ENCODE data around the gene PTGFR.

PTGFR gene

GRCh38 chr1:78471890-78472620 is 18.7 kb upstream of the PTGFR start:
- no peak overlapping the region for H3K4me3 ChIP-seq (replicated peaks in 1 of 2; ENCODE audit: low read depth in 2 of 2, low read length in 2 of 2)
- no peak for TF ChIP-seq CTCF (IDR thresholded peaks at IDR 0.05; ENCODE audit: low read depth, low read length)
- peak in 1 of 2 donors; percentile 60 for DNase-seq (ENCODE audit: low read depth in 2 of 2)

- DNase-seq (ENCODE audit: low read depth in 2 of 2) = peak in 1 of 2 donors; percentile 56
- no peak for TF ChIP-seq CTCF (IDR thresholded peaks at IDR 0.05; ENCODE audit: low read depth, low read length)
- H3K4me3 ChIP-seq (replicated peaks in 1 of 2; ENCODE audit: low read depth in 2 of 2, low read length in 2 of 2) = no peak overlapping the region
Measured at GRCh38 chr1:78472851-78473496, 17.8 kb upstream of the PTGFR start.

- DNase-seq (ENCODE audit: low read depth in 2 of 2) = no peak
- TF ChIP-seq CTCF (IDR thresholded peaks at IDR 0.05; ENCODE audit: low read depth, low read length) = no peak
- no peak overlapping the region for H3K4me3 ChIP-seq (replicated peaks in 1 of 2; ENCODE audit: low read depth in 2 of 2, low read length in 2 of 2)
Measured at GRCh38 chr1:78474092-78474491, 16.7 kb upstream of the PTGFR start.

- DNase-seq (ENCODE audit: low read depth in 2 of 2) = peak; percentile 49 to 75
Measured at GRCh38 chr1:78475888-78476610, 14.7 kb upstream of the PTGFR start.

GRCh38 chr1:78483903-78484302 is 6.9 kb upstream of the PTGFR start:
- H3K4me3 ChIP-seq (replicated peaks in 1 of 2; ENCODE audit: low read depth in 2 of 2, low read length in 2 of 2) = no peak overlapping the region
- DNase-seq (ENCODE audit: low read depth in 2 of 2) = peak; percentile 35 to 72
- no peak for TF ChIP-seq CTCF (IDR thresholded peaks at IDR 0.05; ENCODE audit: low read depth, low read length)

More at GRCh38 chr1:78475888-78476610, 14.7 kb upstream of the PTGFR start:
- no peak overlapping the region for H3K4me3 ChIP-seq (replicated peaks in 1 of 2; ENCODE audit: low read depth in 2 of 2, low read length in 2 of 2)
- TF ChIP-seq CTCF (IDR thresholded peaks at IDR 0.05; ENCODE audit: low read depth, low read length) = no peak

- DNase-seq (ENCODE audit: low read depth in 2 of 2) = peak; percentile 43 to 51
- TF ChIP-seq CTCF (IDR thresholded peaks at IDR 0.05; ENCODE audit: low read depth, low read length) = no peak
- H3K4me3 ChIP-seq (replicated peaks in 1 of 2; ENCODE audit: low read depth in 2 of 2, low read length in 2 of 2) = peak overlapping the region; percentile 41 to 70
Measured at GRCh38 chr1:78491451-78492071, 787 bp downstream of the PTGFR start.
